Cardiac muscle cell (in vitro differentiated cells and primary cell): ENCODE results near the gene CYB561D1. TPM values are rescaled to one million over a fixed set of nuclear protein-coding genes. Genes with fewer than 3 reads are reported as not detected.

ENCODE experiments used
- DNase-seq, 2 donors: peaks; one replicate each; pipeline versions ENCODE4 v3.0.0 to v3.0.0-alpha.2; 2010 to 2017; ENCODE audit warnings: low read depth in 1 of 2, low spot score in 1 of 2
- H3K27ac ChIP-seq: fragments of 200-600 bp; sonication (generic); 2 replicates; pipeline ENCODE4 v1.5.1; 2016
- H3K27me3 ChIP-seq: fragments of 200-600 bp; sonication (generic); 2 replicates; pipeline ENCODE4 v1.6.0; 2016; ENCODE audit warnings: control low read depth
- H3K36me3 ChIP-seq: fragments of 200-600 bp; sonication (generic); 2 replicates; pipeline ENCODE4 v1.5.1; 2016; ENCODE audit warnings: control low read depth
- H3K4me1 ChIP-seq: fragments of 200-600 bp; sonication (generic); 2 replicates; pipeline ENCODE4 v1.8.1; 2017; ENCODE audit warnings: low read depth, mild to moderate bottlenecking, mixed run types
- H3K4me3 ChIP-seq: fragments of 200-600 bp; sonication (generic); 2 replicates; pipeline ENCODE4 v1.5.1; 2016; ENCODE audit warnings: mild to moderate bottlenecking
- H3K9me3 ChIP-seq: fragments of 200-600 bp; sonication (generic); 2 replicates; pipeline ENCODE4 v1.5.1; 2017; ENCODE audit warnings: low read depth, mild to moderate bottlenecking, control low read depth
- polyA plus RNA-seq: library from polyadenylated mRNA; unstranded; fragments of >200 nt; fragmentation: Nextera tagmentation; extraction: Ambion mirVana; gene quantifications from 2 replicates; pipeline ENCODE4 v1.2.1, GENCODE V29; 2016
- total RNA-seq: library from RNA; depleted of rRNA; stranded (reverse); fragments of >200 nt; gene quantifications from 2 replicates; pipeline ENCODE4 v1.2.3, GENCODE V29; 2016
- TF ChIP-seq, protein P1 (sequence below): IDR thresholded peaks from 2 replicates; pipeline ENCODE4 v1.5.1; 2012; ENCODE audit warnings: low read depth, mild to moderate bottlenecking, low read length

CYB561D1 gene
- total and polyA plus RNA-seq, 2 experiments from 2014 or later, result 5.3 to 6.6 TPM

DNA sequence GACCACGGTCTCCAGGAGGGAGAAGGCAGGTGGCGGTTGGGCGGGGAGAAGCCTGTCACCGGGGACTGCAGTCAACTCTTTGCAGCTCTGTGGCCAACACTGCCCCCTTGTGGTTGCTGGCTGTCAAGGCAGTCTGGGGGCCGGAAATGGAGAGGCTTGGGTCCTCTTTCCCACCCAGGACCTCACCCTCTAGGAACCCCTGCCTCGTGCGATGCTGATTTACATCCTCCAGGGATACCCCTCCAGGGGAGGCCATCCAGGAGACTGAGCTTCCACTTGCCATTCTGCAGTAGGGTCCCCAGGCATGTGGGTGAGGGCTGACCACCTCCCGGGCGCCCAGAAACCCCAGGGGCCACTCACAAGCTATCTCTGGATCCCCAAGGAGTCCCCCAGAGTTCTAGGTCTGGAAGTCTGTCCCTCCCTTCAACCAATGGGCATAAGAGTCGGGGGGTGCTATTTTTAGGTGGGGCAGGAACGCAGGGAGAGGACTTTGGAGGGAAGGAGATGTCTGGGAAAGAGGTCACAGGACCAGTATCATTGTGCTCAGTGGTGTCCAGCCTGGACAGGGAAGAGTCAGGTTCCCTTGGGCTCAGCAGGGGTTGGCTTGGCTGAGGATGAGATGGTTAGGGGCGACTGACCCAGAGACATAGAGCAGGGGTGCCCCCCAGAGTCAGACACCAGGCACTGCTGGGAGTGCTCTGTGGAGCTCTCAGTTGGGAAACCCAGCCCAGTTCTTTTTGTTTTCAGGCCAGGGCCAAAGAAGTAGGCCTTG lies 38.7 kb downstream of the CYB561D1 start:
- no peak overlapping the region for H3K27ac ChIP-seq
- no peak overlapping the region for H3K4me3 ChIP-seq

DNA sequence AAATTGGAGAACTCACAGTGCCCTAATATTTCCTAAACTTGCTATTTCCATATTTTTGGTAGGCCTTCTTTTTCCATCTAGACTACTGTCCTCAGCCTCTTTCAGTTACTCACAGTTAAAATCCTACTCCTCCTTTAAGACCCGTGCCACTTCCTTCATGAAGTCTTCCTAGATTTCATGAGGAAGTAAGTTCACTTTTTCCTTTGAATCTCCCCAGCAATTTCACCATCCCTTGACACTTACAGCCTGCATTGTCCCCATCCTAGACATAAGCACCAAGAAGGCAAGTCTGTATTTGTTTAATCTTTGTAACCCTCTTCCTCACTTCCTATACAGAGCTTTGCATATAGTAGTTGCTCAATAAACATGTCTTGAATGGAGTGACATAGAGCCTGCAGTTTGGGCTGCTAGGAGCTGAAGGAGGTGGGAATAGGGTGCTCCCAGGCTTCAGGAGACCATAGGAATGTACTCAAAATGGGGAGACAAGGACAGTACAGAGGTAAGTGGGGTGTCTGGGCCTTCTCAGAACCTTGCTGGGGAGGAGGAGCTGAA lies 40.5 kb downstream of the CYB561D1 start:
- Histone ChIP-seq H3K4me3 (no peak overlapping the region), H3K27ac (peak overlapping the region; percentile 71), H3K9me3 (no peaks in the 10 kb centered on the region), H3K4me1 (peaks cover 21% of the 10 kb centered on the region), H3K36me3 (no peaks in the 10 kb centered on the region), H3K27me3 (no peaks in the 10 kb centered on the region)
- no peak for DNase-seq
- TF ChIP-seq, protein P1, sequence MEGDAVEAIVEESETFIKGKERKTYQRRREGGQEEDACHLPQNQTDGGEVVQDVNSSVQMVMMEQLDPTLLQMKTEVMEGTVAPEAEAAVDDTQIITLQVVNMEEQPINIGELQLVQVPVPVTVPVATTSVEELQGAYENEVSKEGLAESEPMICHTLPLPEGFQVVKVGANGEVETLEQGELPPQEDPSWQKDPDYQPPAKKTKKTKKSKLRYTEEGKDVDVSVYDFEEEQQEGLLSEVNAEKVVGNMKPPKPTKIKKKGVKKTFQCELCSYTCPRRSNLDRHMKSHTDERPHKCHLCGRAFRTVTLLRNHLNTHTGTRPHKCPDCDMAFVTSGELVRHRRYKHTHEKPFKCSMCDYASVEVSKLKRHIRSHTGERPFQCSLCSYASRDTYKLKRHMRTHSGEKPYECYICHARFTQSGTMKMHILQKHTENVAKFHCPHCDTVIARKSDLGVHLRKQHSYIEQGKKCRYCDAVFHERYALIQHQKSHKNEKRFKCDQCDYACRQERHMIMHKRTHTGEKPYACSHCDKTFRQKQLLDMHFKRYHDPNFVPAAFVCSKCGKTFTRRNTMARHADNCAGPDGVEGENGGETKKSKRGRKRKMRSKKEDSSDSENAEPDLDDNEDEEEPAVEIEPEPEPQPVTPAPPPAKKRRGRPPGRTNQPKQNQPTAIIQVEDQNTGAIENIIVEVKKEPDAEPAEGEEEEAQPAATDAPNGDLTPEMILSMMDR, result no peak

More for the DNA sequence above, 38.7 kb downstream of the CYB561D1 start:
- Histone ChIP-seq H3K9me3 (no peaks in the 10 kb centered on the region), H3K36me3 (no peaks in the 10 kb centered on the region), H3K4me1 (peaks cover 20% of the 10 kb centered on the region), H3K27me3 (no peaks in the 10 kb centered on the region)
- DNase-seq, result peak; percentile 82 to 84
- TF ChIP-seq, protein P1, result peak; percentile 98

DNA sequence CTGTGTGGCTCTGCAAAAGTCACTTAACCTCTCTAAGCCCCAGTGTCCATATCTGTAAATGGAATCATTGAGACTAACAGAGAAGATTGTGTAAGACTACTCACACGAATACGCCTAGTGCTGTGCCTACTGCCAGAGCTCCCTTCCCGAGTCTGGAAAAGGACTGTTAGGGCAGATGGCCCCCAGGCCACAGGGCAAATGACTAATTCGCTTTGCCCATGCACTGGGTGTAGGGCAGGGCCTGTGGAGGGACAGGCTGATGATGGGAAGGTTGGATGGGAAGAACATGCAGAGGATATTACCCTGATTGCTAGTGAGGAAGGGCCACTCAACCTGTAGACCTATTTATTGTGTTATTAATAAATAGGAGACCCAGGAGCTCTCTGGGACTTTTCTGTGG lies 41.6 kb downstream of the CYB561D1 start:
- Histone ChIP-seq H3K27ac (peak overlapping the region; percentile 71), H3K4me3 (no peak overlapping the region), H3K4me1 (peaks cover 28% of the 10 kb centered on the region), H3K9me3 (no peaks in the 10 kb centered on the region), H3K36me3 (no peaks in the 10 kb centered on the region), H3K27me3 (no peaks in the 10 kb centered on the region)
- DNase-seq, result no peak
- TF ChIP-seq, protein P1, result no peak

DNA sequence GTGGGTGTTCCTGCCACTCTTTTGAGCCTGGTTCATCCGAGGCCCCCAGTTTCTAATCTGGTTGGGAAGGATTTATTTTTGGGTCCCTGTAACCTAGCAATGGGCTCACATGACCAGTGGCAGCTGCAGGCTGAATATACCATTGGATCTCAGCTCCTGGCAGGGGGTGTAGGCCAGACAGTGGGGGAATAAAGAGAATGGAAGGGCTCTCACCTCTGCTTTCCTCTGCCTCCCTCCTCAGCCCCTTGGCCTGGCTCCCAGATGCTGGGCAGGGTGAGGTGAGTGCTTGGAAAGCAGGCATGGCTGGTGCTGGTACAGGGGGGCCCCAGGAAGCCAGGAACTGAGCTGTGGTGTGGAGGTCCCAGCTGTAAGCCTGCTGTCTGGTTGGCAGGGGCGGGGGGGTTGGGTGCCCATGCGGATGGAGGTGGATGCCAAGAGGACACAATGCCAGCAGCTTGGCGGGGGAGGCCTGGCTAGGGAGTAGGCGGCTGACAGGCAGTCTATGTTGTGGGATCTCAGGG lies 42.1 kb downstream of the CYB561D1 start:
- H3K4me3 ChIP-seq, result no peak overlapping the region
- TF ChIP-seq, protein P1, result no peak
- H3K9me3 ChIP-seq, result no peaks in the 10 kb centered on the region
- H3K4me1 ChIP-seq, result peaks cover 28% of the 10 kb centered on the region
- no peaks in the 10 kb centered on the region for H3K36me3 ChIP-seq
- peak in 1 of 2 donors; percentile 65 for DNase-seq
- H3K27ac ChIP-seq, result peak overlapping the region; percentile 71
- H3K27me3 ChIP-seq, result no peaks in the 10 kb centered on the region

DNA sequence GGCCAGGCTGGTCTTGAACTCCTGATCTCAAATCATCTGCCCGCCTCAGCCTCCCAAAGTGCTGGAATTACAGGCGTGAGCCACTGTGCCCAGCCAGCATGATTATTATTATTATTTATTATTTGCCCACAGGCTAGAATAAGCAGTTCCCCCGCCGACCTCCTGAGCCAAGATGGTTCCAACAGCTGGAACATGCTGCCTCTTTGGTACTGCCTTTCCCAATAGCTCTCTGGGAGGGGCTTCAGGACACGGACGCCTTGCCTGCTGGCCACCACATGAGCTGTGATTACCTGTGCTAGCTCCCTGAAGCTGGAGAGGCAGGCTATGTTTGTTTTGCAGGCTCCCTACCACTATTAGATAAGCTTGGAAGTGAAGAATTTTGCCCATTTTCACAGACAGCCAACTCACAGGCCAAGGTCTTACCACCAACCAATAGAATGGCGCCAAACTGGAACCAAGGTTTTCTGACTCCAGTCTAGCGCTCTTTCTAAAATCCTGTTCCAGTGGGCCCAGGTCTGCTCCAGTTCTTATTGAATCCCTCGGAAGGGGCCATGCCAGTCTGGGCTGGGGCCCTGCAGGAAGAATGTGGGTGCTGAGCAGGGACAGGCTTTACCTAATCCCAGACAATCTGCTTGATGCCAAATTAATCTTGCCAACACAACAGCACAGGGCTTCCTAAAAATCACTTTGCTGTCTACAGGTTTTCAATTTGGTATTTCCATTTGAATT lies 43.7 kb downstream of the CYB561D1 start:
- TF ChIP-seq, protein P1, result no peak
- no peaks in the 10 kb centered on the region for H3K27me3 ChIP-seq
- H3K36me3 ChIP-seq, result no peaks in the 10 kb centered on the region
- H3K9me3 ChIP-seq, result no peaks in the 10 kb centered on the region
- no peak overlapping the region for H3K4me3 ChIP-seq
- H3K4me1 ChIP-seq, result peaks cover 25% of the 10 kb centered on the region
- no peak for DNase-seq
- no peak overlapping the region for H3K27ac ChIP-seq
